Mammary epithelial cell (primary cell): Measurements from ENCODE around the gene ERN2.

Source experiments
- EZH2 ChIP-seq: IDR thresholded peaks from 2 replicates; pipeline ENCODE4 v1.6.1; 2012; ENCODE audit warnings: low read length, inconsistent platforms, borderline replicate concordance
- TF ChIP-seq, protein P1 (sequence below), 2 donors: IDR thresholded peaks in 1 of 2; conservative IDR thresholded peaks in 1 of 2; 2 replicates each; pipeline ENCODE4 v1.5.1; 2011 to 2012; ENCODE audit warnings: inconsistent platforms in 2 of 2, low read length in 2 of 2, mild to moderate bottlenecking in 2 of 2, control low read depth in 1 of 2, low read depth in 1 of 2; ENCODE audit not compliant: insufficient read depth in 1 of 2; ENCODE audit errors: extremely low read depth in 1 of 2

DNA sequence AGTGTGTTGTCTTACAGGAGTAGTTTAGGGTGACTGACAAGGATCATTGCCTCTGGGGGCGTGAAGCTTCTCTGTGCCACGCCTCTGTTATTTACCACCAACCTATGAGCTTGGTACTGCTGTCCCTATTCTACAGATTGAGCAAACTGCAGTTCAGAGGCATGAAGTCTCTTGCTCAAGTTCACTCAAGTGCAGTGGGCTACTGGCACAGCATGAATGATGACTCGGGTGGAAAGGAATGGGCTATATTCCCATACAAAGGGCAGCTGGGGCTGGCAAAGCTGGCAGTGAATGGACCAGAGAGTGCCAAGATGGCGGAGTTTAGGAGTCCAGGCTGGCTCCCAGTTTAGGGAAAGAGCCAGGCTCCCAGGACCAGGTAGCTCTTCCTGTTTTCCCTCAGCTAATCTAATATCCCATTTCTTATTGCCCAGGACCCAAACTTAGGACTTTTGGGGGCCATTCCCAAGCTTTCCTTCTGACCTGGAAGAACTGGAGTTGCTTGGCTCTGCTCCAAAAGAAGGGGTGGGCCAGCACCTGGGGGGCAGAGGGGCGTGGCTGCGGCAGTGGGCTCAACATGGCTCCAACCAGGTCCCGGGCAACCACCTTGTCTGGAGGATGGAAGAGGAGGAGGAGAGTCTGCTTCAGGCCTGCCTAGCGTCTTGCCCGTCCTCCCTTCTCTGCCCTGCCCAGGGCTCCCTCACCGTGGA lies 21.4 kb downstream of the ERN2 start:
- TF ChIP-seq, protein P1, sequence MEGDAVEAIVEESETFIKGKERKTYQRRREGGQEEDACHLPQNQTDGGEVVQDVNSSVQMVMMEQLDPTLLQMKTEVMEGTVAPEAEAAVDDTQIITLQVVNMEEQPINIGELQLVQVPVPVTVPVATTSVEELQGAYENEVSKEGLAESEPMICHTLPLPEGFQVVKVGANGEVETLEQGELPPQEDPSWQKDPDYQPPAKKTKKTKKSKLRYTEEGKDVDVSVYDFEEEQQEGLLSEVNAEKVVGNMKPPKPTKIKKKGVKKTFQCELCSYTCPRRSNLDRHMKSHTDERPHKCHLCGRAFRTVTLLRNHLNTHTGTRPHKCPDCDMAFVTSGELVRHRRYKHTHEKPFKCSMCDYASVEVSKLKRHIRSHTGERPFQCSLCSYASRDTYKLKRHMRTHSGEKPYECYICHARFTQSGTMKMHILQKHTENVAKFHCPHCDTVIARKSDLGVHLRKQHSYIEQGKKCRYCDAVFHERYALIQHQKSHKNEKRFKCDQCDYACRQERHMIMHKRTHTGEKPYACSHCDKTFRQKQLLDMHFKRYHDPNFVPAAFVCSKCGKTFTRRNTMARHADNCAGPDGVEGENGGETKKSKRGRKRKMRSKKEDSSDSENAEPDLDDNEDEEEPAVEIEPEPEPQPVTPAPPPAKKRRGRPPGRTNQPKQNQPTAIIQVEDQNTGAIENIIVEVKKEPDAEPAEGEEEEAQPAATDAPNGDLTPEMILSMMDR (conservative IDR thresholded peaks at IDR 0.05 in 1 of 2, IDR thresholded peaks at IDR 0.05 in 1 of 2; ENCODE audit: extremely low read depth in 1 of 2, insufficient read depth in 1 of 2, low read depth in 1 of 2, low read length in 2 of 2), result no peak
- no peak for TF ChIP-seq EZH2
